Right lobe of liver (tissue), 6 donors: ENCODE results near the gene POLR1H. TPM values are rescaled to one million over a fixed set of nuclear protein-coding genes. Genes with fewer than 3 reads are reported as not detected.

Source experiments
- ATAC-seq, 4 donors: fragments of 200-7000 bp; cut with Tn5 transposase; one replicate each; pipeline ENCODE4 v1.9.1; 2020; ENCODE audit warnings: mild to moderate bottlenecking in 4 of 4, moderate library complexity in 4 of 4
- DNase-seq, 3 donors: peaks; one replicate each; pipeline ENCODE4 v3.0.0-alpha.2; 2020
- H3K27ac ChIP-seq, 3 donors: fragments of 200-600 bp; one replicate each; pipeline ENCODE4 v1.8.0; 2022
- H3K27me3 ChIP-seq, 2 donors: fragments of 200-600 bp; one replicate each; pipeline ENCODE4 v1.8.0; 2022
- H3K36me3 ChIP-seq, 4 donors: fragments of 200-600 bp; sonication (generic) in 1 of 4; one replicate each; pipeline versions ENCODE4 v1.5.1 to v1.8.0; 2017 to 2022; ENCODE audit warnings: control low read depth in 1 of 4
- H3K4me1 ChIP-seq, 4 donors: fragments of 200-600 bp; sonication (generic) in 1 of 4; one replicate each; pipeline versions ENCODE4 v1.5.1 to v1.8.0; 2017 to 2022; ENCODE audit warnings: control low read depth in 1 of 4
- H3K4me3 ChIP-seq, 3 donors: fragments of 200-600 bp; one replicate each; pipeline ENCODE4 v1.8.0; 2022
- H3K9me3 ChIP-seq, 4 donors: fragments of 200-600 bp; sonication (generic) in 1 of 4; one replicate each; pipeline versions ENCODE4 v1.5.1 to v1.8.0; 2017 to 2022; ENCODE audit warnings: control low read depth in 1 of 4
- CTCF ChIP-seq, 4 donors: fragments of 200-600 bp in 3 of 4; fragments of 450-650 bp in 1 of 4; IDR thresholded peaks; one replicate each; pipeline versions ENCODE4 v1.5.1 to v1.8.0; 2016 to 2022; ENCODE audit warnings: antibody characterized with exemption in 4 of 4, mild to moderate bottlenecking in 2 of 4
- POLR2A ChIP-seq: fragments of 450-650 bp; IDR thresholded peaks from one replicate; pipeline ENCODE4 v1.6.1; 2017; ENCODE audit warnings: antibody characterized with exemption, mild to moderate bottlenecking
- WGBS: methylation state at CpG from one replicate; pipeline ENCODE4 v1.1.6; 2018; ENCODE audit warnings: low coverage, low lambda C conversion rate; ENCODE audit not compliant: insufficient coverage; ENCODE audit errors: missing lambda C conversion rate; 5-methylcytosine and 5-hydroxymethylcytosine counted together
- intact Hi-C, 2 donors: fragments of 100-400 bp; cut with DNase I; formaldehyde crosslinking; loops; one replicate each; pipeline versions ENCODE4 v1.11.2 to v1.14.1; 2022
- total RNA-seq, 6 experiments: library from RNA; depleted of rRNA in 2 of 6; stranded (reverse); fragments of >200 nt in 2 of 6; fragmentation: NEBNext Ultra II Directional in 3 of 6; extraction: Animal tissue kit (Norgen Biotek cat#: 25700) in 3 of 6; gene quantifications; one replicate each; pipeline versions ENCODE4 v1.1.0 to v1.2.4, GENCODE V29; 2016 to 2023
- donor health status: DM: no; HTN: yes; CAD: no.
- donor health status: DM: no; HTN: no; CAD: no.
- donor health status: DM: no; HTN: no; CAD: no.
- donor health status: DM: no; HTN: yes; CAD: no.
- donor health status: DM: no; HTN: yes; CAD: no.

POLR1H gene
- total RNA-seq, 6 experiments from 2014 or later, result 9.4 to 17.8 (median 11.2) TPM

DNA sequence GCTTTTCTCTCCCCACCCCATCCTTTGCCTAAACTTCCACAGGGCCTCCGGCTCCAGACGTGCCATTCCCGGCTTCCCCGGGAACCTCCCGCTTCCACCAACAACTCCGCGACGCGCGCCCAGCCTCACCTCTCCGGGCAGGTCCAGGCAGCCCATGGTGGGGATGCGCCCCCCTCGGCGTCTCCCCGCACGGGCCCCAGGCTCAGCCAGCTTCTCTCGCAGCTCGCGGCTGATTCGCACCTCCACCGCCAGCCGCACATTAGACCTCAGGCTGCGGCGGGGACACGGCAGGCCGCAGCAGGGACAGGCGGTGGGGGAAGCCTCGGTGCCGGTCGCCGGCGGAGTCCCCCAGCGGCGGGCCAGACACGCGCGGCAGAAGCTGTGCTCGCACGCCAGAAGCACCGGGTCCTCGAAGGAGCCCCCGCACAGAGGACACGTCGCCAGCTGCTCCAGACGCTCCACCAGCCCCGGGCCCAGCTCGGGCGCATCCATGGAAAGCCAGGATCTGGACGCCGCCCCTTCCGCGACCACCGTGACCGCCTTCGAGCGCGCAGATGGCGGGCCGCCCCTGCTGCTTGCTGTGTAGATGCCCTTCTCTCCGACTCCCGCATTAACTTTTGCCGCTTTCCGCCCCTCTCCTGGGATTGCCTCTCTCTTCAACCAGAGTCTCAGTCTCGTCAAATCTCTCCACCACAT, 14.2 kb downstream of the POLR1H start, which contains the start of gene RNF39:
Gene RNF39, minus strand, starts transcription at position 676 of the 696 bp plus-strand sequence. Its CDS starts 184 bp downstream, at position 492.
- peak in 1 of 4 donors; percentile 17 for ATAC-seq
- peak within 1 kb of the TSS in 1 of 3 donors; percentile 4 for H3K4me3 ChIP-seq

DNA sequence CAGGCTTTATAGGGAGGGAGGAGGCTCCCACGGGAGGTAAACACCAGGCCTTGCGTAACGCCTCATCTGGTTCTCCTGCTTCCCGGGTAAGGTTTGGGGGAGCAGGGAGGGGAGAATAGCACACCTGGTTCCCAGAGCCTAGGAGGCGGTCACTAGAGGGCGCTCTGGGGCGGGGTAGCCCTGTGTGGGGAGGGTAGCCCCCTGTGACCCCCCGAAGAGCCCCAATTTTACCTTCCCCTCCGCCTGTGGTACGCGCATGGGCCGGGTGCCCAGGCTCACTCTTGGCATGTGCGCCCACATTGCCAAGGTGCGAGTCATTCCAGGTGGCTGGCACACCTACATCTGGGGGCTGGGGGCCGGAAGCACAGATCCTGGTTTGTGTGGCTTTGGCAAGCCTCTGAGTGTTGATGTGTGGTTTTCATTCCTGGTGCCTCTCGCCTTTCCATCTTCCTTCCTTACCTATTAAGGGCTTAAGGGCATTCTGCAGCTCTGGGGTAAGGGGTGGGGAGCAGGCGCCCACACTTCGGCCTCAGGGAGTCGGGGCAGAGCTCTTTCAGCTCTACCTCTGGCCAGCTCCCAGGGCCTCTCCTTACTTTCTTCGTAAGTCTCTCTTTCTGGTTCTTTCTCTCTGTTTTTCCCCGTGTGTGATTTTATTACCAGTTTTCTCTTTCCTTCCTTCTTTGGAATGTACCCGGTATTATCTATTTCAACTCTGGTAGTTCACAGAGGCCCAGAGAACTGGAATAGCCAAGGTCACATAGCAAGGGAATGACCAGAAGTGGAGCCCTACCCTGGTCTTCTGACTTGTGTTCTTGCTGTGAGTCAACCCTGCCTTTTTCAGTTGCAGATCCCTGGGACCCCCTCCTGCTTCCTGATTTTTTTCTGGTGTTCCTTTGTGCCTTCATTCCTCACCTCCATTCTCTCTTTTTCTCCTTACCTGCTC, 15.0 kb downstream of the POLR1H start:
- no peak for TF ChIP-seq POLR2A
- peak in 3 of 4 donors; percentile 23 to 37 (median 23) for TF ChIP-seq CTCF (IDR thresholded peaks at IDR 0.05)
- H3K9me3 ChIP-seq, result no peaks in the 10 kb centered on the region
- no peaks in the 10 kb centered on the region for H3K36me3 ChIP-seq
- H3K27me3 ChIP-seq, result peaks cover 0 to 9% of the 10 kb centered on the region in 2 donors
- H3K27ac ChIP-seq, result no peak overlapping the region
- ATAC-seq (peak; percentile 58 to 65 (median 62)), DNase-seq (peak in 1 of 3 donors; percentile 29)
- H3K4me1 ChIP-seq, result peaks cover 0 to 15% (median 0%) of the 10 kb centered on the region in 4 donors
- 32% methylated on average over 7 of the region's 22 CpGs for WGBS
- no peak overlapping the region for H3K4me3 ChIP-seq
- intact Hi-C loops, result no loop called here

More for the DNA sequence above, 14.2 kb downstream of the POLR1H start, which contains the start of gene RNF39:
- peaks cover 0 to 9% of the 10 kb centered on the region in 2 donors for H3K27me3 ChIP-seq
- intact Hi-C loops, result no loop called here
- H3K4me1 ChIP-seq, result peaks cover 0 to 19% (median 0%) of the 10 kb centered on the region in 4 donors
- no peak for DNase-seq
- no peaks in the 10 kb centered on the region for H3K36me3 ChIP-seq
- WGBS, result 4% methylated on average over 31 of the region's 64 CpGs
- no peak within 1 kb of the TSS for H3K27ac ChIP-seq
- no peaks in the 10 kb centered on the region for H3K9me3 ChIP-seq
- TF ChIP-seq POLR2A, result no peak
- no peak for TF ChIP-seq CTCF (IDR thresholded peaks at IDR 0.05)

GRCh38 chr6:30077218-30077617, 16.2 kb downstream of the POLR1H start:
- no peaks in the 10 kb centered on the region for H3K9me3 ChIP-seq

More at GRCh38 chr6:30077218-30077617, 16.2 kb downstream of the POLR1H start:
- WGBS, result 38% methylated on average over 4 of the region's 4 CpGs
- H3K4me3 ChIP-seq, result no peak overlapping the region
- intact Hi-C loops, result no loop called here
- H3K27ac ChIP-seq, result no peak overlapping the region
- H3K27me3 ChIP-seq, result peaks cover 0 to 9% of the 10 kb centered on the region in 2 donors
- DNase-seq, result no peak
- no peak for ATAC-seq
- peaks cover 0 to 12% (median 0%) of the 10 kb centered on the region in 4 donors for H3K4me1 ChIP-seq
- TF ChIP-seq POLR2A (no peak), CTCF (IDR thresholded peaks at IDR 0.05) (no peak)
- no peaks in the 10 kb centered on the region for H3K36me3 ChIP-seq
